ENCODE results near the gene CBR1.
A peak's percentile ranks its signal among the peaks of the same experiment; 100 is the strongest.

Gene CBR1

GRCh38 chr21:36069713-36070583 is at the start of gene CBR1:
TSS of gene CBR1 (plus strand) at chr21:36070024. CDS start at chr21:36070116, 92 bp downstream.
- peak; percentile 91 for DNase-seq
- in situ Hi-C loops (cut with HindIII; ENCODE audit: low pct_ligation_motif_present, low sequenced_read_pairs), result no loop called here
- no peak for TF ChIP-seq CTCF (IDR thresholded peaks at IDR 0.05; ENCODE audit: low read depth, low read length, missing control alignments)

GRCh38 chr21:36021251-36021837 is 48.5 kb upstream of the CBR1 start:
- no peak for TF ChIP-seq CTCF (IDR thresholded peaks at IDR 0.05; ENCODE audit: low read depth, low read length, missing control alignments)
- in situ Hi-C loops (cut with HindIII; ENCODE audit: low pct_ligation_motif_present, low sequenced_read_pairs), result no loop called here
- Histone ChIP-seq H3K4me3 (ENCODE audit: low read depth, low read length) (no peak overlapping the region), H3K27me3 (replicated peaks) (no peaks in the 10 kb centered on the region), H3K36me3 (replicated peaks) (no peaks in the 10 kb centered on the region), H3K27ac (no peak overlapping the region)
- no peak for DNase-seq

More at GRCh38 chr21:36069713-36070583, at the start of gene CBR1:
- Histone ChIP-seq H3K36me3 (replicated peaks) (peaks cover 6% of the 10 kb centered on the region), H3K4me3 (ENCODE audit: low read depth, low read length) (peak within 1 kb of the TSS; percentile 94), H3K27me3 (replicated peaks) (no peaks in the 10 kb centered on the region), H3K27ac (peak within 1 kb of the TSS; percentile 62)

- in situ Hi-C loops (cut with HindIII; ENCODE audit: low pct_ligation_motif_present, low sequenced_read_pairs), result no loop called here
- no peak for DNase-seq
These were observed 47.3 kb upstream of the CBR1 start for GRCh38 chr21:36022427-36023091.

GRCh38 chr21:36023092-36023480 is 46.7 kb upstream of the CBR1 start:
- Histone ChIP-seq H3K36me3 (replicated peaks) (no peaks in the 10 kb centered on the region), H3K4me3 (ENCODE audit: low read depth, low read length) (no peak overlapping the region), H3K27me3 (replicated peaks) (no peaks in the 10 kb centered on the region), H3K27ac (no peak overlapping the region)
- no peak for TF ChIP-seq CTCF (IDR thresholded peaks at IDR 0.05; ENCODE audit: low read depth, low read length, missing control alignments)
- no peak for DNase-seq
- in situ Hi-C loops (cut with HindIII; ENCODE audit: low pct_ligation_motif_present, low sequenced_read_pairs), result no loop called here

More at GRCh38 chr21:36022427-36023091, 47.3 kb upstream of the CBR1 start:
- TF ChIP-seq CTCF (IDR thresholded peaks at IDR 0.05; ENCODE audit: low read depth, low read length, missing control alignments), result no peak
- Histone ChIP-seq H3K4me3 (ENCODE audit: low read depth, low read length) (no peak overlapping the region), H3K36me3 (replicated peaks) (no peaks in the 10 kb centered on the region), H3K27me3 (replicated peaks) (no peaks in the 10 kb centered on the region), H3K27ac (no peak overlapping the region)

GRCh38 chr21:36024782-36025181 is 45.0 kb upstream of the CBR1 start:
- no peak for DNase-seq
- Histone ChIP-seq H3K4me3 (ENCODE audit: low read depth, low read length) (no peak overlapping the region), H3K27ac (no peak overlapping the region), H3K27me3 (replicated peaks) (no peaks in the 10 kb centered on the region), H3K36me3 (replicated peaks) (no peaks in the 10 kb centered on the region)
- no peak for TF ChIP-seq CTCF (IDR thresholded peaks at IDR 0.05; ENCODE audit: low read depth, low read length, missing control alignments)
- in situ Hi-C loops (cut with HindIII; ENCODE audit: low pct_ligation_motif_present, low sequenced_read_pairs), result no loop called here

Data from brain microvascular endothelial cell (primary cell).